HCT116 (cell line): ENCODE measurements around the gene UNC79.

Source experiments
- FOSL1 ChIP-seq: IDR thresholded peaks from 2 replicates; pipeline ENCODE4 v1.6.1; 2012; ENCODE audit warnings: low read depth
- POLR2A ChIP-seq: IDR thresholded peaks from 2 replicates; pipeline ENCODE4 v1.7.0; 2011; ENCODE audit warnings: borderline replicate concordance; ENCODE audit not compliant: insufficient read depth, insufficient read length; ENCODE audit errors: extremely low read depth
- POLR2AphosphoS5 ChIP-seq: IDR thresholded peaks from 2 replicates; pipeline ENCODE4 v1.6.1; 2011; ENCODE audit warnings: mild to moderate bottlenecking, low read depth, low read length, moderate library complexity
- REST ChIP-seq: IDR thresholded peaks from 2 replicates; pipeline ENCODE4 v1.6.1; 2012; ENCODE audit warnings: low read depth
- SP1 ChIP-seq: IDR thresholded peaks from 2 replicates; pipeline ENCODE4 v1.6.1; 2012; ENCODE audit warnings: low read depth
- SRF ChIP-seq: IDR thresholded peaks from 2 replicates; pipeline ENCODE4 v1.6.1; 2012; ENCODE audit warnings: low read depth
- YY1 ChIP-seq: IDR thresholded peaks from 2 replicates; pipeline ENCODE4 v1.6.1; 2011; ENCODE audit warnings: low read length, low read depth, moderate library complexity, mild to moderate bottlenecking; ENCODE audit not compliant: insufficient replicate concordance; ENCODE audit errors: extremely low read depth
- ZNF274 ChIP-seq: fragments of 200-500 bp; sonication (Bioruptor generic); IDR thresholded peaks from 2 replicates; pipeline ENCODE4 v1.6.1; 2014; ENCODE audit warnings: mild to moderate bottlenecking, low read depth, low read length, inconsistent platforms
- TF ChIP-seq, protein P1 (sequence below), 3 experiments: fragments of 200-600 bp in 1 of 3; sonication (generic) in 1 of 3; IDR thresholded peaks in 2 of 3; conservative IDR thresholded peaks in 1 of 3; 2 replicates each; pipeline ENCODE4 v1.5.1; 2012 to 2017; ENCODE audit warnings: low read depth in 2 of 3, low read length in 2 of 3, antibody characterized with exemption in 1 of 3, borderline replicate concordance in 1 of 3, control low read depth in 1 of 3, mild to moderate bottlenecking in 1 of 3, mixed read lengths in 1 of 3, mixed run types in 1 of 3, moderate library complexity in 1 of 3; ENCODE audit not compliant: insufficient read depth in 1 of 3

GRCh38 chr14:93702946-93703345 is 272.2 kb downstream of the UNC79 start:
- TF ChIP-seq FOSL1 (no peak), POLR2A (no peak), SP1 (no peak), SRF (no peak), YY1 (no peak), ZNF274 (no peak), POLR2AphosphoS5 (no peak), REST (no peak)
- TF ChIP-seq, protein P1, sequence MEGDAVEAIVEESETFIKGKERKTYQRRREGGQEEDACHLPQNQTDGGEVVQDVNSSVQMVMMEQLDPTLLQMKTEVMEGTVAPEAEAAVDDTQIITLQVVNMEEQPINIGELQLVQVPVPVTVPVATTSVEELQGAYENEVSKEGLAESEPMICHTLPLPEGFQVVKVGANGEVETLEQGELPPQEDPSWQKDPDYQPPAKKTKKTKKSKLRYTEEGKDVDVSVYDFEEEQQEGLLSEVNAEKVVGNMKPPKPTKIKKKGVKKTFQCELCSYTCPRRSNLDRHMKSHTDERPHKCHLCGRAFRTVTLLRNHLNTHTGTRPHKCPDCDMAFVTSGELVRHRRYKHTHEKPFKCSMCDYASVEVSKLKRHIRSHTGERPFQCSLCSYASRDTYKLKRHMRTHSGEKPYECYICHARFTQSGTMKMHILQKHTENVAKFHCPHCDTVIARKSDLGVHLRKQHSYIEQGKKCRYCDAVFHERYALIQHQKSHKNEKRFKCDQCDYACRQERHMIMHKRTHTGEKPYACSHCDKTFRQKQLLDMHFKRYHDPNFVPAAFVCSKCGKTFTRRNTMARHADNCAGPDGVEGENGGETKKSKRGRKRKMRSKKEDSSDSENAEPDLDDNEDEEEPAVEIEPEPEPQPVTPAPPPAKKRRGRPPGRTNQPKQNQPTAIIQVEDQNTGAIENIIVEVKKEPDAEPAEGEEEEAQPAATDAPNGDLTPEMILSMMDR (IDR thresholded peaks at IDR 0.05 in 2 of 3, conservative IDR thresholded peaks at IDR 0.05 in 1 of 3; ENCODE audit: borderline replicate concordance in 1 of 3, insufficient read depth in 1 of 3, low read depth in 2 of 3, low read length in 2 of 3): no peak
